Neural progenitor cell (in vitro differentiated cells): ENCODE results near the gene SAMD3. TPM values are rescaled to one million over a fixed set of nuclear protein-coding genes. Genes with fewer than 3 reads are reported as not detected.

ENCODE experiments used
- DNase-seq: peaks from one replicate; pipeline ENCODE4 v3.0.0-alpha.2; 2016; ENCODE audit warnings: low spot score
- H2AFZ ChIP-seq: fragments of 200-600 bp; sonication (generic); replicated peaks from 2 replicates; pipeline ENCODE4 v1.6.1; 2016; ENCODE audit warnings: antibody characterized with exemption
- H3F3A ChIP-seq: fragments of 200-600 bp; sonication (generic); 2 replicates; pipeline ENCODE4 v1.6.1; 2016; ENCODE audit warnings: antibody characterized with exemption, low read depth
- H3K27ac ChIP-seq: fragments of 200-600 bp; sonication (generic); 2 replicates; pipeline ENCODE4 v1.5.1; 2016; ENCODE audit warnings: mild to moderate bottlenecking
- H3K27me3 ChIP-seq: fragments of 200-600 bp; sonication (generic); 2 replicates; pipeline ENCODE4 v1.6.1; 2016; ENCODE audit warnings: mild to moderate bottlenecking, moderate library complexity
- H3K36me3 ChIP-seq: fragments of 200-600 bp; sonication (generic); 2 replicates; pipeline ENCODE4 v1.5.1; 2016
- H3K4me1 ChIP-seq: fragments of 200-600 bp; sonication (generic); 2 replicates; pipeline ENCODE4 v1.6.1; 2016; ENCODE audit warnings: mixed run types
- H3K4me2 ChIP-seq: fragments of 200-600 bp; sonication (generic); 2 replicates; pipeline ENCODE4 v1.6.1; 2016
- H3K4me3 ChIP-seq: fragments of 200-600 bp; sonication (generic); 2 replicates; pipeline ENCODE4 v1.5.1; 2016
- H3K79me2 ChIP-seq: fragments of 200-600 bp; sonication (generic); 2 replicates; pipeline ENCODE4 v1.6.1; 2016; ENCODE audit warnings: low read depth
- H3K9ac ChIP-seq: fragments of 200-600 bp; sonication (generic); 2 replicates; pipeline ENCODE4 v1.6.1; 2016
- H3K9me3 ChIP-seq: fragments of 200-600 bp; sonication (generic); 2 replicates; pipeline ENCODE4 v1.5.1; 2016; ENCODE audit warnings: low read depth
- H4K20me1 ChIP-seq: fragments of 200-600 bp; sonication (generic); 2 replicates; pipeline ENCODE4 v1.6.1; 2016; ENCODE audit warnings: low read depth
- H3K27ac Mint-ChIP-seq: 3 replicates; pipeline ENCODE4 v1.8.0; 2021; ENCODE audit warnings: mixed read lengths
- H3K27me3 Mint-ChIP-seq: 2 replicates; pipeline ENCODE4 v1.8.0; 2022; ENCODE audit warnings: low read depth, mild to moderate bottlenecking, inconsistent platforms, moderate library complexity, mixed read lengths; ENCODE audit not compliant: insufficient read depth
- H3K36me3 Mint-ChIP-seq: 3 replicates; pipeline ENCODE4 v1.8.0; 2021; ENCODE audit warnings: mixed read lengths
- H3K4me1 Mint-ChIP-seq: 3 replicates; pipeline ENCODE4 v1.8.0; 2021; ENCODE audit warnings: mixed read lengths
- H3K4me3 Mint-ChIP-seq: 3 replicates; pipeline ENCODE4 v1.8.0; 2021; ENCODE audit warnings: mild to moderate bottlenecking, moderate library complexity, mixed read lengths
- H3K9me3 Mint-ChIP-seq: 3 replicates; pipeline ENCODE4 v1.8.0; 2020; ENCODE audit warnings: mixed read lengths
- EZH2 ChIP-seq: fragments of 200-600 bp; sonication (generic); IDR thresholded peaks from 2 replicates; pipeline ENCODE4 v1.6.1; 2017; ENCODE audit warnings: antibody characterized with exemption, mild to moderate bottlenecking, moderate library complexity
- EZH2phosphoT487 ChIP-seq: fragments of 200-600 bp; sonication (generic); IDR thresholded peaks from 2 replicates; pipeline ENCODE4 v1.6.1; 2017; ENCODE audit warnings: antibody characterized with exemption
- total RNA-seq: library from RNA; depleted of rRNA; stranded (reverse); fragments of >200 nt; gene quantifications from 2 replicates; pipeline ENCODE4 v1.2.3, GENCODE V29; 2015; ENCODE audit warnings: low replicate concordance
- TF ChIP-seq, protein P1 (sequence below): fragments of 200-600 bp; sonication (generic); IDR thresholded peaks from 2 replicates; pipeline ENCODE4 v1.5.1; 2017; ENCODE audit warnings: antibody characterized with exemption, mild to moderate bottlenecking

SAMD3 gene
- total RNA-seq, 1 donor from 2014 or later: 2.0 TPM

DNA sequence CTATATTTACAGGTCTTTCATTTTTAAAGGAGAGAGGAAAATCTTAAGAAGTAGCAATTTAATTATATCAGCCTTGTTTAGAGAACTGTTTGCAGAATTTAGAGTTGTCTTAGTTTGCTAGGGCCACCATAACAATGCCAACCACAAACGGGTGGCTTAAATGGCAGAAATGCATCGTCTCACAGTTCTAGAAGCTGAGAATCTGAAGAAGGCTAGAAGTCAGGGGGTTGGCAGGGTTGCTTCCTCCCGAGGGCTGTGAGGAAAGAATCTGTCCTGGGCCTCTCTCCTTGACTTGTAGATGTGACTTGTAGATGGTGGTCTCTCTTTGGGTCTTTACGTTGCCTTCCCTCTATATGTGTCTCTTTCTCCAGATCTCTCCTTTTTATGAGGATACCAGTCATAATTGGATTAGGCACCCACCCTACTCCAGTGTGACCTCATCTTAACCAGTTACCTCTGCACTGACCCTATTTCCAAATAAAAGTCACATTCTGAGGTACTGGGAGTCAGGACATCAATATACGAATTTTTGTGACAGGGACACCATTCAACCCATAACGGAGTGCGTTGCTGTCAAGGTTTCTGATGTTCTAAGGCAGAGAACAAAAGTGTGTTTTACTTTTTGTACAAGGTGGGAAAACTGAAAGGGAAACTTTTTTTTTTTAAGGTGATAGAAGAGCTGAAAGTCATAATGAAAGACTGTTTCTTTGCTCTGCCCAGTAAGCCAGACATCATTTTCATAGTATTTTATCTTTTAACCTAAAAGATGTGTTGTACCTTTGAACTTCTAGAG lies 84.4 kb downstream of the SAMD3 start:
- Histone ChIP-seq H3K36me3 (no peaks in the 10 kb centered on the region), H3K9ac (no peak overlapping the region), H3K4me1 (peaks cover 3% of the 10 kb centered on the region), H3K27me3 (no peaks in the 10 kb centered on the region), H3F3A (no peaks in the 10 kb centered on the region), H3K27ac (no peak overlapping the region), H4K20me1 (no peaks in the 10 kb centered on the region), H3K79me2 (no peaks in the 10 kb centered on the region), H3K4me2 (no peak overlapping the region), H2AFZ (no peak overlapping the region), H3K4me3 (no peak overlapping the region), H3K9me3 (no peaks in the 10 kb centered on the region)
- Mint-ChIP-seq H3K4me3 (no peak overlapping the region), H3K27me3 (no peaks in the 10 kb centered on the region), H3K36me3 (peaks cover 40% of the 10 kb centered on the region), H3K9me3 (no peaks in the 10 kb centered on the region), H3K27ac (no peak overlapping the region), H3K4me1 (no peaks in the 10 kb centered on the region)
- TF ChIP-seq, protein P1, sequence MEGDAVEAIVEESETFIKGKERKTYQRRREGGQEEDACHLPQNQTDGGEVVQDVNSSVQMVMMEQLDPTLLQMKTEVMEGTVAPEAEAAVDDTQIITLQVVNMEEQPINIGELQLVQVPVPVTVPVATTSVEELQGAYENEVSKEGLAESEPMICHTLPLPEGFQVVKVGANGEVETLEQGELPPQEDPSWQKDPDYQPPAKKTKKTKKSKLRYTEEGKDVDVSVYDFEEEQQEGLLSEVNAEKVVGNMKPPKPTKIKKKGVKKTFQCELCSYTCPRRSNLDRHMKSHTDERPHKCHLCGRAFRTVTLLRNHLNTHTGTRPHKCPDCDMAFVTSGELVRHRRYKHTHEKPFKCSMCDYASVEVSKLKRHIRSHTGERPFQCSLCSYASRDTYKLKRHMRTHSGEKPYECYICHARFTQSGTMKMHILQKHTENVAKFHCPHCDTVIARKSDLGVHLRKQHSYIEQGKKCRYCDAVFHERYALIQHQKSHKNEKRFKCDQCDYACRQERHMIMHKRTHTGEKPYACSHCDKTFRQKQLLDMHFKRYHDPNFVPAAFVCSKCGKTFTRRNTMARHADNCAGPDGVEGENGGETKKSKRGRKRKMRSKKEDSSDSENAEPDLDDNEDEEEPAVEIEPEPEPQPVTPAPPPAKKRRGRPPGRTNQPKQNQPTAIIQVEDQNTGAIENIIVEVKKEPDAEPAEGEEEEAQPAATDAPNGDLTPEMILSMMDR: no peak
- TF ChIP-seq EZH2: no peak
- no peak for TF ChIP-seq EZH2phosphoT487
- no peak for DNase-seq

DNA sequence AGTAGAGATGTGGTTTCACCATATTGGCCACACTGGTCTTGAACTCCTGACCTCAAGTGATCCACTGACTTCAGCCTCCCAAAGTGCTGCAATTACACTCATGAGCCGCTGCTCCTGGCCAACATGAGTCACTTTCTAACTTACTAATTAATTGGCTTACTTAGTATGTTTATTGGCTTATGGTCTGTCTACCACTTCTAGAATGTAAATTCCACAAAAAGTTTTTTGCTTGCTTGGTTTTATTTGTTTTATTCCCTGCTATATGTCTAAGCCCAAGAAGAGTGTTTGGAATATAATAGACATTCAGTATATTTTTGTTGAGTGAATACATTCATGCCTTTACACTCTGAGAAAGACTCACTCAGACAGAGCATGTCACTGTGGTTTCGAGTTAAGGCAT lies 86.0 kb downstream of the SAMD3 start:
- peaks cover 4% of the 10 kb centered on the region for H3K4me1 Mint-ChIP-seq
- H3K27me3 Mint-ChIP-seq: no peaks in the 10 kb centered on the region
- H3K4me2 ChIP-seq: no peak overlapping the region
- H3K36me3 Mint-ChIP-seq: peaks cover 34% of the 10 kb centered on the region
- H3K4me1 ChIP-seq: peaks cover 7% of the 10 kb centered on the region
- H3K9me3 Mint-ChIP-seq: no peaks in the 10 kb centered on the region
- no peak overlapping the region for H3K4me3 Mint-ChIP-seq
- no peak overlapping the region for H2AFZ ChIP-seq
- H3K27me3 ChIP-seq: no peaks in the 10 kb centered on the region
- no peak overlapping the region for H3K27ac ChIP-seq
- DNase-seq: no peak
- H3F3A ChIP-seq: no peaks in the 10 kb centered on the region
- TF ChIP-seq EZH2phosphoT487 (no peak), EZH2 (no peak)
- TF ChIP-seq, protein P1: no peak
- H3K9me3 ChIP-seq: no peaks in the 10 kb centered on the region
- H4K20me1 ChIP-seq: no peaks in the 10 kb centered on the region
- H3K36me3 ChIP-seq: no peaks in the 10 kb centered on the region
- H3K9ac ChIP-seq: no peak overlapping the region
- no peak overlapping the region for H3K4me3 ChIP-seq
- H3K79me2 ChIP-seq: no peaks in the 10 kb centered on the region
- H3K27ac Mint-ChIP-seq: no peak overlapping the region

DNA sequence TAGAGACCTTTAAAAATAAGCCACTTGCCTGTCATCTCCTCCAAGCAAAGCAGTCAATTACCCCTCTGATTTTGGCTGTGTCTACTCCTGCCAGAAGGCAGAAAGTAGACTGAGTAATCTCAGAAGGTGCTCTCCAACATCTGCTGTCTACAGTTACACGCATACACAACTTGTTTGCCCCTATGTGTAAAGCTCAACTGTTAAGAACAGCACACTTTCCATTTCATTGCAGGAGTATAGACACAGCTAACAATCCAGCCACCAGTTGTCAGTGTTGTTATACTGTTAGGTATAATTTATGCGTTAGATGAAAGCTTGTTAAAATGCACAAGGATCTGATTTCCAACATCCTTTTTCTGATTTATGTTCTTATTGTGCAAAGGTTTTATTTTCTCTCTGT lies 88.2 kb downstream of the SAMD3 start:
- H3K4me3 Mint-ChIP-seq: no peak overlapping the region
- peaks cover 4% of the 10 kb centered on the region for H3K4me1 Mint-ChIP-seq
- DNase-seq: no peak
- H3K36me3 Mint-ChIP-seq: peaks cover 27% of the 10 kb centered on the region
- H3K27ac Mint-ChIP-seq: no peak overlapping the region
- Histone ChIP-seq H3K4me2 (no peak overlapping the region), H3F3A (no peaks in the 10 kb centered on the region), H2AFZ (no peak overlapping the region), H4K20me1 (no peaks in the 10 kb centered on the region), H3K36me3 (no peaks in the 10 kb centered on the region), H3K9ac (no peak overlapping the region), H3K9me3 (no peaks in the 10 kb centered on the region), H3K4me1 (peaks cover 7% of the 10 kb centered on the region), H3K27ac (no peak overlapping the region), H3K4me3 (no peak overlapping the region), H3K27me3 (no peaks in the 10 kb centered on the region), H3K79me2 (no peaks in the 10 kb centered on the region)
- TF ChIP-seq EZH2phosphoT487 (no peak), EZH2 (no peak)
- TF ChIP-seq, protein P1: no peak
- no peaks in the 10 kb centered on the region for H3K27me3 Mint-ChIP-seq
- no peaks in the 10 kb centered on the region for H3K9me3 Mint-ChIP-seq
